WTC11 (cell line): Measurements from ENCODE around the gene EHD4. TPM values are rescaled to one million over a fixed set of nuclear protein-coding genes. Genes with fewer than 3 reads are reported as not detected.
A peak's percentile ranks its signal among the peaks of the same experiment; 100 is the strongest.

Source experiments
- ATAC-seq: fragments of 200-7000 bp; cut with Tn5 transposase; 2 replicates; pipeline ENCODE4 v1.10.0; 2021; ENCODE audit warnings: mild to moderate bottlenecking, moderate library complexity
- CTCF ChIA-PET: fragments of 300-600 bp; sonication (Branson Sonifier 250); formaldehyde crosslinking; loops from one replicate; lab custom pipeline; 2021; ENCODE audit warnings: antibody characterized with exemption; lab: Charles Lee
- POLR2A ChIA-PET: fragments of 350-600 bp; sonication (Branson Sonifier 250); formaldehyde crosslinking; loops from one replicate; lab custom pipeline; 2021; ENCODE audit warnings: antibody characterized with exemption; lab: Charles Lee
- DNase-seq: peaks from one replicate; pipeline ENCODE4 v3.0.0; 2021; ENCODE audit warnings: low spot score
- H3K27ac Mint-ChIP-seq: 2 replicates; pipeline ENCODE4 v1.8.0; 2021; ENCODE audit warnings: mixed read lengths
- H3K27me3 Mint-ChIP-seq: 2 replicates; pipeline ENCODE4 v1.8.0; 2021; ENCODE audit warnings: low read depth, mild to moderate bottlenecking, moderate library complexity, mixed read lengths
- H3K36me3 Mint-ChIP-seq: 2 replicates; pipeline ENCODE4 v1.8.0; 2021; ENCODE audit warnings: mixed read lengths
- H3K4me1 Mint-ChIP-seq: 2 replicates; pipeline ENCODE4 v1.8.0; 2022; ENCODE audit warnings: mixed read lengths
- H3K4me3 Mint-ChIP-seq: 2 replicates; pipeline ENCODE4 v1.8.0; 2021; ENCODE audit warnings: mild to moderate bottlenecking, moderate library complexity, mixed read lengths
- H3K9me3 Mint-ChIP-seq: 2 replicates; pipeline ENCODE4 v1.8.0; 2021; ENCODE audit warnings: mixed read lengths
- ARID4B ChIP-seq: sonication (generic); formaldehyde crosslinking; IDR thresholded peaks from 2 replicates; pipeline ENCODE4 v1.8.0; 2023; ENCODE audit warnings: missing genetic modification reagents, mild to moderate bottlenecking, borderline replicate concordance
- ATF2 ChIP-seq: sonication (generic); formaldehyde crosslinking; IDR thresholded peaks from 2 replicates; pipeline ENCODE4 v1.8.1; 2022; ENCODE audit warnings: low read depth, missing genetic modification reagents, borderline replicate concordance
- CREB1 ChIP-seq: sonication (generic); formaldehyde crosslinking; IDR thresholded peaks from 2 replicates; pipeline ENCODE4 v1.8.0; 2023; ENCODE audit warnings: mild to moderate bottlenecking, missing genetic modification reagents
- ELF4 ChIP-seq: sonication (generic); formaldehyde crosslinking; IDR thresholded peaks from 2 replicates; pipeline ENCODE4 v1.8.1; 2022; ENCODE audit warnings: low read depth, mild to moderate bottlenecking, moderate library complexity, missing genetic modification reagents
- ESRRA ChIP-seq: sonication (generic); formaldehyde crosslinking; IDR thresholded peaks from 2 replicates; pipeline ENCODE4 v1.8.1; 2022; ENCODE audit warnings: mild to moderate bottlenecking, missing genetic modification reagents, borderline replicate concordance
- GABPB1 ChIP-seq: sonication (generic); formaldehyde crosslinking; IDR thresholded peaks from 2 replicates; pipeline ENCODE4 v1.8.1; 2023; ENCODE audit warnings: mild to moderate bottlenecking, missing genetic modification reagents
- IRF2 ChIP-seq: sonication (generic); formaldehyde crosslinking; IDR thresholded peaks from 2 replicates; pipeline ENCODE4 v1.8.0; 2022; ENCODE audit warnings: low read depth, missing genetic modification reagents, borderline replicate concordance
- JUN ChIP-seq: sonication (generic); formaldehyde crosslinking; IDR thresholded peaks from 2 replicates; pipeline ENCODE4 v1.8.0; 2023; ENCODE audit warnings: mild to moderate bottlenecking, missing genetic modification reagents
- NFE2L1 ChIP-seq: sonication (generic); formaldehyde crosslinking; IDR thresholded peaks from 2 replicates; pipeline ENCODE4 v1.8.1; 2023; ENCODE audit warnings: missing genetic modification reagents
- NFYB ChIP-seq: sonication (generic); formaldehyde crosslinking; conservative IDR thresholded peaks from 2 replicates; pipeline ENCODE4 v1.8.0; 2022; ENCODE audit warnings: low read depth, missing genetic modification reagents
- NR3C1 ChIP-seq: sonication (generic); formaldehyde crosslinking; conservative IDR thresholded peaks from 2 replicates; pipeline ENCODE4 v1.8.1; 2023; ENCODE audit warnings: low read depth, mild to moderate bottlenecking, missing genetic modification reagents
- PRDM15 ChIP-seq: sonication (generic); formaldehyde crosslinking; IDR thresholded peaks from 2 replicates; pipeline ENCODE4 v1.8.0; 2022; ENCODE audit warnings: missing genetic modification reagents
- RELA ChIP-seq: sonication (generic); formaldehyde crosslinking; IDR thresholded peaks from 2 replicates; pipeline ENCODE4 v1.8.1; 2022; ENCODE audit warnings: missing genetic modification reagents, mild to moderate bottlenecking, borderline replicate concordance
- RORB ChIP-seq: fragments of 250-450 bp; sonication (Bioruptor Pico); IDR thresholded peaks from 2 replicates; pipeline ENCODE4 v1.9.0; 2021; ENCODE audit warnings: mild to moderate bottlenecking
- SMAD3 ChIP-seq: sonication (generic); formaldehyde crosslinking; IDR thresholded peaks from 2 replicates; pipeline ENCODE4 v1.8.0; 2022; ENCODE audit warnings: missing genetic modification reagents, mild to moderate bottlenecking, borderline replicate concordance
- SP1 ChIP-seq: sonication (generic); formaldehyde crosslinking; conservative IDR thresholded peaks from 2 replicates; pipeline ENCODE4 v1.8.1; 2022; ENCODE audit warnings: missing genetic modification reagents
- ZBTB21 ChIP-seq: sonication (generic); formaldehyde crosslinking; IDR thresholded peaks from 2 replicates; pipeline ENCODE4 v1.8.1; 2023; ENCODE audit warnings: mild to moderate bottlenecking, missing genetic modification reagents, borderline replicate concordance
- ZNF263 ChIP-seq: sonication (generic); formaldehyde crosslinking; IDR thresholded peaks from 2 replicates; pipeline ENCODE4 v1.8.1; 2022; ENCODE audit warnings: low read depth, mild to moderate bottlenecking, moderate library complexity, missing genetic modification reagents
- ZNF317 ChIP-seq: sonication (generic); formaldehyde crosslinking; IDR thresholded peaks from 2 replicates; pipeline ENCODE4 v1.8.1; 2023; ENCODE audit warnings: low read depth, mild to moderate bottlenecking, moderate library complexity, missing genetic modification reagents, borderline replicate concordance
- ZNF416 ChIP-seq: fragments of 250-450 bp; sonication (Bioruptor Pico); IDR thresholded peaks from 2 replicates; pipeline ENCODE4 v1.9.0; 2021; ENCODE audit warnings: mild to moderate bottlenecking, inconsistent platforms
- ZSCAN18 ChIP-seq: fragments of 250-450 bp; sonication (Bioruptor Pico); IDR thresholded peaks from 2 replicates; pipeline ENCODE4 v2.1.2; 2022; ENCODE audit warnings: mild to moderate bottlenecking, moderate library complexity
- total RNA-seq: library from RNA; stranded (reverse); gene quantifications from 3 replicates; pipeline ENCODE4 v1.2.3, GENCODE V29; 2021

The EHD4 gene
- total RNA-seq, 1 experiment from 2014 or later = 23.9 TPM

GRCh38 chr15:41936155-41936554, 36.2 kb downstream of the EHD4 start:
- ChIA-PET CTCF (interaction anchor here (1.6 kb wide), 1 partner anchor 162 kb away, joined by 4 read pairs; the partner anchor contains the start of gene MAPKBP1), POLR2A (no interaction called here)
- H3K4me1 Mint-ChIP-seq = peaks cover 34% of the 10 kb centered on the region
- H3K27ac Mint-ChIP-seq = no peak overlapping the region
- no peak for TF ChIP-seq RELA (CRISPR knock-in tag)
- no peak for TF ChIP-seq SP1 (CRISPR knock-in tag)
- TF ChIP-seq GABPB1 (CRISPR knock-in tag) = no peak
- TF ChIP-seq NFYB (CRISPR knock-in tag) = no peak
- no peak for TF ChIP-seq ARID4B (CRISPR knock-in tag)
- TF ChIP-seq CREB1 (CRISPR knock-in tag) = no peak
- no peak for TF ChIP-seq ESRRA (CRISPR knock-in tag)
- no peak for TF ChIP-seq ZNF263
- TF ChIP-seq NR3C1 (CRISPR knock-in tag) = no peak
- TF ChIP-seq ZNF416 (CRISPR knock-in tag) = no peak
- TF ChIP-seq PRDM15 (CRISPR knock-in tag) = no peak
- no peak for TF ChIP-seq RORB
- TF ChIP-seq JUN (CRISPR knock-in tag) = no peak
- TF ChIP-seq SMAD3 (CRISPR knock-in tag) = no peak
- H3K36me3 Mint-ChIP-seq = peaks cover 19% of the 10 kb centered on the region
- no peak for DNase-seq
- no peak for ATAC-seq
- H3K27me3 Mint-ChIP-seq = no peaks in the 10 kb centered on the region
- H3K9me3 Mint-ChIP-seq = no peaks in the 10 kb centered on the region
- H3K4me3 Mint-ChIP-seq = no peak overlapping the region

GRCh38 chr15:41935566-41936020, 36.8 kb downstream of the EHD4 start:
- no peak overlapping the region for H3K4me3 Mint-ChIP-seq
- H3K27ac Mint-ChIP-seq = peak overlapping the region; percentile 31; the same call in 1 of the 2 replicates
- no peaks in the 10 kb centered on the region for H3K9me3 Mint-ChIP-seq
- ChIA-PET CTCF (interaction anchor here (1.0 to 1.4 kb wide), 2 partner anchors 31 to 54 kb away, joined by 3 to 4 read pairs; no protein-coding TSS in a partner anchor), POLR2A (no interaction called here)
- DNase-seq (no peak), ATAC-seq (no peak)
- peaks cover 34% of the 10 kb centered on the region for H3K4me1 Mint-ChIP-seq
- TF ChIP-seq ATF2 (CRISPR knock-in tag) (no peak), SP1 (CRISPR knock-in tag) (no peak), RORB (no peak), NFE2L1 (no peak), ZNF317 (CRISPR knock-in tag) (no peak), IRF2 (CRISPR knock-in tag) (no peak), ZBTB21 (CRISPR knock-in tag) (no peak), ZSCAN18 (CRISPR knock-in tag) (no peak), ELF4 (CRISPR knock-in tag) (no peak)
- no peaks in the 10 kb centered on the region for H3K27me3 Mint-ChIP-seq
- H3K36me3 Mint-ChIP-seq = peaks cover 13% of the 10 kb centered on the region; the same call in 1 of the 2 replicates
